Activated CD4-positive, CD25-positive, alpha-beta regulatory T cell treated with anti-CD3 and anti-CD28 coated beads, Interleukin-2, amount 50 U/mL, for 72 hours (primary cell): ENCODE measurements around the gene CHKA.
"Not testable (repeated sequence)": the region's sequence is repeated elsewhere in the genome, so short reads cannot be mapped to it uniquely, and the experiment has no call there.

ENCODE experiments used
- DNase-seq: peaks from one replicate; pipeline ENCODE4 v3.0.0; 2021

CHKA gene

GRCh38 chr11:68115285-68115684 lies 5.9 kb downstream of the CHKA start:
- no peak for DNase-seq

GRCh38 chr11:68113986-68114385 lies 7.2 kb downstream of the CHKA start:
- DNase-seq, result no peak

- DNase-seq, result no peak
These were observed 13.5 kb downstream of the CHKA start for GRCh38 chr11:68107689-68108088.

- DNase-seq, result no peak
These were observed 14.8 kb downstream of the CHKA start for GRCh38 chr11:68106165-68106940.

GRCh38 chr11:68099474-68100405 lies 21.4 kb downstream of the CHKA start:
- peak; percentile 38 for DNase-seq

- DNase-seq, result no peak
These were observed 22.1 kb downstream of the CHKA start for GRCh38 chr11:68099057-68099456.

GRCh38 chr11:68096962-68097361 lies 24.2 kb downstream of the CHKA start:
- DNase-seq, result no peak

- no peak for DNase-seq
These were observed 27.6 kb downstream of the CHKA start for GRCh38 chr11:68093565-68093964.

- DNase-seq, result not testable (repeated sequence)
These were observed 28.2 kb downstream of the CHKA start for GRCh38 chr11:68092946-68093345.

GRCh38 chr11:68092411-68092810 lies 28.8 kb downstream of the CHKA start:
- no peak for DNase-seq

- DNase-seq, result no peak
These were observed 30.5 kb downstream of the CHKA start for GRCh38 chr11:68090706-68091105.

- no peak for DNase-seq
These were observed 30.9 kb downstream of the CHKA start for GRCh38 chr11:68090287-68090686.

- no peak for DNase-seq
These were observed 31.5 kb downstream of the CHKA start for GRCh38 chr11:68089679-68090078.

GRCh38 chr11:68083517-68083916 lies 37.7 kb downstream of the CHKA start:
- no peak for DNase-seq

GRCh38 chr11:68082481-68082880 lies 38.7 kb downstream of the CHKA start:
- no peak for DNase-seq

GRCh38 chr11:68081691-68082090 lies 39.5 kb downstream of the CHKA start:
- no peak for DNase-seq

GRCh38 chr11:68080860-68081259 lies 40.3 kb downstream of the CHKA start:
- DNase-seq, result no peak

- no peak for DNase-seq
These were observed 43.3 kb downstream of the CHKA start for GRCh38 chr11:68077617-68078582.

- DNase-seq, result no peak
These were observed 44.7 kb downstream of the CHKA start for GRCh38 chr11:68076371-68077042.

GRCh38 chr11:68074584-68075352 lies 46.4 kb downstream of the CHKA start:
- DNase-seq, result no peak

GRCh38 chr11:68071281-68072048 lies 49.7 kb downstream of the CHKA start:
- DNase-seq, result no peak
